ENCODE results near the gene DAG1.

DNA sequence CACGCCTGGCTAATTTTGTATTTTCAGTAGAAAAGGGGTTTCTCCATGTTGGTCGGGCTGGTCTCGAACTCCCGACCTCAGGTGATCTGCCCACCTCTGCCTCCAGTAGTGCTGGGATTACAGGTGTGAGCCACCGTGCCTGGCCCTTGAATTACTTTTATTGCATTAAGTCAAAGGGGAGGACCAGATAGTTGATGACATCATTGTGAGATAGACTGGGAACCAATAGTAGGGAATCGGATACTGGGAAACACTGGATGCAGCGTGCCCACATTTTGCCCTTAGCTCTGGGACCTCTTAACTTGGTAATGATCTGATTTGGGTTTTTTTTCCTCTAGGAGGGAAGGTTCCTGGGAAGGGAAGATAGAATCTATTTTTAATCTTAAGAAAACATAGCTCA, 19.2 kb downstream of the DAG1 start:
- TF ChIP-seq POLR2AphosphoS5 (IDR thresholded peaks at IDR 0.05; ENCODE audit: low read depth) (no peak), GABPA (IDR thresholded peaks at IDR 0.05; ENCODE audit: low read depth) (no peak)
- TF ChIP-seq, protein P1, sequence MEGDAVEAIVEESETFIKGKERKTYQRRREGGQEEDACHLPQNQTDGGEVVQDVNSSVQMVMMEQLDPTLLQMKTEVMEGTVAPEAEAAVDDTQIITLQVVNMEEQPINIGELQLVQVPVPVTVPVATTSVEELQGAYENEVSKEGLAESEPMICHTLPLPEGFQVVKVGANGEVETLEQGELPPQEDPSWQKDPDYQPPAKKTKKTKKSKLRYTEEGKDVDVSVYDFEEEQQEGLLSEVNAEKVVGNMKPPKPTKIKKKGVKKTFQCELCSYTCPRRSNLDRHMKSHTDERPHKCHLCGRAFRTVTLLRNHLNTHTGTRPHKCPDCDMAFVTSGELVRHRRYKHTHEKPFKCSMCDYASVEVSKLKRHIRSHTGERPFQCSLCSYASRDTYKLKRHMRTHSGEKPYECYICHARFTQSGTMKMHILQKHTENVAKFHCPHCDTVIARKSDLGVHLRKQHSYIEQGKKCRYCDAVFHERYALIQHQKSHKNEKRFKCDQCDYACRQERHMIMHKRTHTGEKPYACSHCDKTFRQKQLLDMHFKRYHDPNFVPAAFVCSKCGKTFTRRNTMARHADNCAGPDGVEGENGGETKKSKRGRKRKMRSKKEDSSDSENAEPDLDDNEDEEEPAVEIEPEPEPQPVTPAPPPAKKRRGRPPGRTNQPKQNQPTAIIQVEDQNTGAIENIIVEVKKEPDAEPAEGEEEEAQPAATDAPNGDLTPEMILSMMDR (IDR thresholded peaks at IDR 0.05; ENCODE audit: insufficient read depth, low read length) = no peak
- TF ChIP-seq, protein P2, sequence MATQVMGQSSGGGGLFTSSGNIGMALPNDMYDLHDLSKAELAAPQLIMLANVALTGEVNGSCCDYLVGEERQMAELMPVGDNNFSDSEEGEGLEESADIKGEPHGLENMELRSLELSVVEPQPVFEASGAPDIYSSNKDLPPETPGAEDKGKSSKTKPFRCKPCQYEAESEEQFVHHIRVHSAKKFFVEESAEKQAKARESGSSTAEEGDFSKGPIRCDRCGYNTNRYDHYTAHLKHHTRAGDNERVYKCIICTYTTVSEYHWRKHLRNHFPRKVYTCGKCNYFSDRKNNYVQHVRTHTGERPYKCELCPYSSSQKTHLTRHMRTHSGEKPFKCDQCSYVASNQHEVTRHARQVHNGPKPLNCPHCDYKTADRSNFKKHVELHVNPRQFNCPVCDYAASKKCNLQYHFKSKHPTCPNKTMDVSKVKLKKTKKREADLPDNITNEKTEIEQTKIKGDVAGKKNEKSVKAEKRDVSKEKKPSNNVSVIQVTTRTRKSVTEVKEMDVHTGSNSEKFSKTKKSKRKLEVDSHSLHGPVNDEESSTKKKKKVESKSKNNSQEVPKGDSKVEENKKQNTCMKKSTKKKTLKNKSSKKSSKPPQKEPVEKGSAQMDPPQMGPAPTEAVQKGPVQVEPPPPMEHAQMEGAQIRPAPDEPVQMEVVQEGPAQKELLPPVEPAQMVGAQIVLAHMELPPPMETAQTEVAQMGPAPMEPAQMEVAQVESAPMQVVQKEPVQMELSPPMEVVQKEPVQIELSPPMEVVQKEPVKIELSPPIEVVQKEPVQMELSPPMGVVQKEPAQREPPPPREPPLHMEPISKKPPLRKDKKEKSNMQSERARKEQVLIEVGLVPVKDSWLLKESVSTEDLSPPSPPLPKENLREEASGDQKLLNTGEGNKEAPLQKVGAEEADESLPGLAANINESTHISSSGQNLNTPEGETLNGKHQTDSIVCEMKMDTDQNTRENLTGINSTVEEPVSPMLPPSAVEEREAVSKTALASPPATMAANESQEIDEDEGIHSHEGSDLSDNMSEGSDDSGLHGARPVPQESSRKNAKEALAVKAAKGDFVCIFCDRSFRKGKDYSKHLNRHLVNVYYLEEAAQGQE (IDR thresholded peaks at IDR 0.05; ENCODE audit: insufficient replicate concordance, low read depth) = no peak
